Measurements from ENCODE around the gene HCN3.

GRCh38 chr1:155285631-155286044 is 8.4 kb downstream of the HCN3 start:
- TF ChIP-seq CTCF (IDR thresholded peaks at IDR 0.05): no peak
- TF ChIP-seq POLR2AphosphoS5 (IDR thresholded peaks at IDR 0.05): no peak
- TF ChIP-seq EP300 (IDR thresholded peaks at IDR 0.05): no peak
